ENCODE results near the gene B4GALNT3.

DNA sequence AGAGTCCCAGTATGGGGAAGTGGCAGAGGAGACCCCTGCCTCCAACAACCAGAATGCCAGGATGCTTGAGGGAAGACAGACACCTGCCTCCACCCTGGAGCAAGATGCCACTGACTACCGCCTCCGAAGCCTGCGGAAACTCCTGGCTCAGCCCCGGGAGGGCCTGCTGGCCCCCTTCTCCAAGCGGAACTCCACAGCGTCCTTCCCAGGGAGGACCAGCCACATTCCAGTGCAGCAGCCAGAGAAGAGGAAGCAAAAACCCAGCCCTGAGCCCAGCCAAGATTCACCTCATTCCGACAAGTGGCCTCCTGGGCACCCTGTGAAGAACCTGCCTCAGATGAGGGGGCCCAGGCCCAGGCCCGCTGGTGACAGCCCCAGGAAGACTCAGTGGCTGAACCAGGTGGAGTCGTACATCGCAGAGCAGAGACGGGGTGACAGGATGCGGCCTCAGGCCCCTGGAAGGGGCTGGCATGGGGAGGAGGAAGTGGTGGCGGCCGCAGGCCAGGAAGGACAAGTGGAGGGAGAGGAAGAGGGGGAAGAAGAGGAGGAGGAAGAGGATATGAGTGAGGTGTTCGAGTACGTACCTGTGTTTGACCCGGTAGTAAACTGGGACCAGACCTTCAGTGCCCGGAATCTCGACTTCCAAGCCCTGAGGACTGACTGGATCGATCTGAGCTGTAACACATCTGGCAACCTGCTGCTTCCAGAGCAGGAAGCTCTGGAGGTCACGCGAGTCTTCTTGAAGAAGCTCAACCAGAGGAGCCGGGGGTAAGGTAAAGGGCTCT lies 93.7 kb downstream of the B4GALNT3 start:
- TF ChIP-seq, protein P1, sequence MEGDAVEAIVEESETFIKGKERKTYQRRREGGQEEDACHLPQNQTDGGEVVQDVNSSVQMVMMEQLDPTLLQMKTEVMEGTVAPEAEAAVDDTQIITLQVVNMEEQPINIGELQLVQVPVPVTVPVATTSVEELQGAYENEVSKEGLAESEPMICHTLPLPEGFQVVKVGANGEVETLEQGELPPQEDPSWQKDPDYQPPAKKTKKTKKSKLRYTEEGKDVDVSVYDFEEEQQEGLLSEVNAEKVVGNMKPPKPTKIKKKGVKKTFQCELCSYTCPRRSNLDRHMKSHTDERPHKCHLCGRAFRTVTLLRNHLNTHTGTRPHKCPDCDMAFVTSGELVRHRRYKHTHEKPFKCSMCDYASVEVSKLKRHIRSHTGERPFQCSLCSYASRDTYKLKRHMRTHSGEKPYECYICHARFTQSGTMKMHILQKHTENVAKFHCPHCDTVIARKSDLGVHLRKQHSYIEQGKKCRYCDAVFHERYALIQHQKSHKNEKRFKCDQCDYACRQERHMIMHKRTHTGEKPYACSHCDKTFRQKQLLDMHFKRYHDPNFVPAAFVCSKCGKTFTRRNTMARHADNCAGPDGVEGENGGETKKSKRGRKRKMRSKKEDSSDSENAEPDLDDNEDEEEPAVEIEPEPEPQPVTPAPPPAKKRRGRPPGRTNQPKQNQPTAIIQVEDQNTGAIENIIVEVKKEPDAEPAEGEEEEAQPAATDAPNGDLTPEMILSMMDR (IDR thresholded peaks at IDR 0.05 in 4 of 5, conservative IDR thresholded peaks at IDR 0.05 in 1 of 5), result no peak
- no peak for TF ChIP-seq POLR2A (IDR thresholded peaks at IDR 0.05)

Data from gastrocnemius medialis (tissue), 4 donors.